Measurements from ENCODE around the gene DMAC2.
A peak's percentile ranks its signal among the peaks of the same experiment; 100 is the strongest.
"Not testable (repeated sequence)": the region's sequence is repeated elsewhere in the genome, so short reads cannot be mapped to it uniquely, and the experiment has no call there.

The DMAC2 gene

DNA sequence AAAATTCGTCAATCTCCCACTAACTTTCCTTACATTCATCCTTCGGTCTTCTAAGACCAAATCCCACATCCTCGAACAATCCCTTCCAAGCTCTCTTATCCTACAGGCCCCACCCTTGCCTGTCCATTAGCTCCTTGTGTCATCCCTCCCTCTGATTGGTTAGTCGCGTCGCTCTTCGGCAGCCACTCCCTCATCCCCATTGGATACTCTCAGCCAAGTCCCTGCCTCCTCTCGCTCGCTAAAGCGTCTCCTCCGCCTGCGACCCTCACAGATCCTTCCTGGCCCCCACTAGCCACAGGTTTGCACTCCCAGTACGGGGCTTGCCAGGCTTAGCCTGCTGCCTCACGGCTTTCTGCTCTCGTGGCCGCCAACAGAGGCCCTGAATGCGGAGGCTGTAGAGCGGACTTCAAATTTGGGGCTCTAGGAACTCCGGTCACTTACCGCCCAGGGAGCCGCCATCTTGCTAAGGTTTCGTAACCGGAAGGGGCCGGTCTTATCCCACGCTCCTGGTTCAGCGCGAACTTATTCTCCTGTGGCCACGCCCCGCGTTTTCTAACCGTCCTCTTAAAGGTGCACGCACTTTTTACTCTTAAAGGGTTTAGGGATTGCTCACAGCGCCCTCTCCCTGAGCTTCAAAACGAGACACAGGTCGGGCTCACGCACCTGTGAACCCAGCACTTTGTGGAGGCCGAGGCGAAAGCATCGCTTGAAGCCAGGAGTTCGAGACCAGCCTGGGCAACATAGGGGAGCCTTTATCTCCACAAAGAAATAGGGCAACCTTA, at the start of gene DMAC2:
TSS of gene DMAC2 (minus strand) at position 472 of the 782 bp plus-strand sequence. CDS start at position 459, 13 bp downstream.
- TF ChIP-seq ZNF274 (IDR thresholded peaks at IDR 0.05; ENCODE audit: low read depth, low read length), result no peak
- H3K4me3 ChIP-seq (ENCODE audit: low read length), result peak within 1 kb of the TSS; percentile 71

DNA sequence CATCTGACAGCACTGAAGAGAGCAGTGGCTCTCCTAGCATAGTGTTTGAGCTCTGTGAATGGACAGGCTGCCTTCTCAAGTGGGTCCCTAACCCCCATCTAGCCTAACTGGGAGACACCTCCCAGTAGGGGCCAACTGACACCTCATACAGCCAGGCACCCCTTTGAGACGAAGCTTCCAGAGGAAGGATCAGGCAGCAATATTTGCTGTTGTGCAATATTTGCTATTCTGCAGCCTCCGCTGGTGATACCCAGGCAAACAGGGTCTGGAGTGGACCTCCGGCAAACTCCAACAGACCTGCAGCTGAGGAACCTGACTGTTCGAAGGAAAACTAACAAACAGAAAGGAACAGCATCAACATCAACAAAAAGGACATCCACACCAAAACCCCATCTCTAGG, 47.2 kb upstream of the DMAC2 start:
- not testable (repeated sequence) for H3K4me3 ChIP-seq (ENCODE audit: low read length)

DNA sequence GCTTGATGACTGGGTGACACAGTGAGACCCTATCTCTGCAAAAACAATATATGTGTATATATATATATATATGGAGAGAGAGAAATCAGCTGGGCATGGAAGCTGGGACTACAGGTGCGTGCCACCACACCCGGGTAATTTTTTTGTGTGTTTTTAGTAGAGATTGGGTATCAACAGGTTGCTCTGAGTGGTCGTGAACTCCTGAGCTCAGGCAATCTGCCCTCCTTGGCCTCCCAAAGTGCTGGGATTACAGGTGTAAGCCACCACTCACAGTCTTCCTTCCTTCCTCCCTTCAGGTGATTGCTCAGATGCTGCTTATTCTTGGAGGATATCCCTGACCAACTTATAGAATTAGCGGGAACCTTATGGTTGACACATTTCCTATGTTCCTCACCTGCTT, 45.1 kb upstream of the DMAC2 start:
- no peak for TF ChIP-seq ZNF274 (IDR thresholded peaks at IDR 0.05; ENCODE audit: low read depth, low read length)

DNA sequence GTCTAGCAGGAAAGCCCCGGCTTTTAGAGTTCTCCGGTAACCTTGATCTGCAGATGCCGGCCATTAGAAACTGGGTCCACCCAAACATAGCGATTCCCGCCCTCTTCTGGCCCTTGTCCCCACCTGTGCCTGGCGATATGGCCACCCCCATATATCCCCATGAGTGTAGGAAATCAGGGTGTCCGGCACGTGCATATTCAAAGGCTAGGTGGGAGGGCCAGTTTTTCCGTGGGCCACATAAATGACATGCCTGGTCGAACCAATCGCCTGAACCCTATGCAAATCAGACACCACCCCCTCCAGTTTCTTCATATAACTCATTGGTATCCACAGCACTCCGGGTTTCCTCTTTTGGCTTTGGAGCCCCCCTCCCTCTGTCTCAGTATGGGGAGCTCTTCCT, 40.6 kb upstream of the DMAC2 start:
- H3K4me3 ChIP-seq (ENCODE audit: low read length), result no peak overlapping the region
- TF ChIP-seq ZNF274 (IDR thresholded peaks at IDR 0.05; ENCODE audit: low read depth, low read length), result no peak

More for the DNA sequence above, 45.1 kb upstream of the DMAC2 start:
- no peak overlapping the region for H3K4me3 ChIP-seq (ENCODE audit: low read length)

DNA sequence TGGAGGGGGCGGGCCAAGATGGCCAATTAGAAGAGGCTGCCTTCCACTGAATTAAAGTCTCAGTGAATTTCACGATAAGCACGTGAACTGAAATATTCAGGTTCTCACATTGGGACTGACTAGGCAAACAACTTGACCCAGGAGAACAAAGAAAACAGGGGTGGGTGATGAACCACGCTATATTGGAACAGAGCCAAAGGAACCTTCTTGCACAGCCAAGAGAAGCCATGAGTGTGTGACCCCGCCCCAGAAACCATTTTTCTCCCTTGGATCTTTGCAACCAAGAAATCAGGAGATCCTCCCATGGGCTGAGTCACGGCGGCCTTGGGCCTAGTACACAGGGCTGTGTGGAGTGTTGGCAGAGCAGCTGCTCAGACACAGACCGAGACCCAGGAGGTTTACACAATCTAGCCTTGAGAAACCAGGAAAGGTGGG, 40.1 kb upstream of the DMAC2 start:
- no peak for TF ChIP-seq ZNF274 (IDR thresholded peaks at IDR 0.05; ENCODE audit: low read depth, low read length)
- no peak overlapping the region for H3K4me3 ChIP-seq (ENCODE audit: low read length)

DNA sequence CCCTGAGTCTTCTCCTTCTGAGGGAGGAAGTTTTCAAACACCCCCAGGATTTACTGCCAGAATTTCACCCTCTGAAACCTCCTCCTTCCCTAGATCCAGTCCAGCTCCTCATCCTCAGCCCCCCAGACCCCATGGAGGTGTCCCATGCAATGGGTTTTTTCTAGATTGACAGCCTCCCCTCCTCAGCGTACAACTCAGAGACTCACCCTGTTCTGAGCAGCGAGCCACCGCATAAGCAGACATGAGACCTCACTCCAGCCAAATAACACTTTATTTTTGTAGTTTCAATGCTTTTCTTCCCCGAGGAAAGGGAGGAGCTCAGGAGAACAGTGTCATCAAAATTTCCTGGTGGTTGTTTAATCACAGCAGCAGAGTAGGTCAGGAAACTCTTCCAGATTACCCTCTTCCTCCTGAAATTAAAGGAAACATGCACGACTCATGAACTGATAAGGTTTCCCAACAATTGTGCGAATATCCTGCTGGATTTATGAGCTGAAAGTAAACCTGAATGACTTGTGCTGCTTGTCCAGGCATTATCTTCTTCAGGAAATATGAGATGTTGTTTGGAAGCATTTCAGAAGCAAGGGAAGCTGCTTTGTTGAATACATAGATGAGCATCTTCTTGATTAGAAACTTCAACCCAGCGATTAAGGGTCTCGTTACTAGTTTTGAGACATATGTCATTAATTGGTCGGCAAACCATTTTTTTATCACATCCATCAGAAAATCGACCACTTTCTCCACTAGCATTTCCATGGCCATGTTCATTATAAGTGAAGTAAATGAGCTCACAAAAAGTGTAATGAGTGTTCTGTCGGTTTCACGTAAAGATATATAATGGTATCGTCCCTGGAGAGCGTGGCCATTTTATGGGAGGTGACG, 39.4 kb upstream of the DMAC2 start:
- no peak overlapping the region for H3K4me3 ChIP-seq (ENCODE audit: low read length)

DNA sequence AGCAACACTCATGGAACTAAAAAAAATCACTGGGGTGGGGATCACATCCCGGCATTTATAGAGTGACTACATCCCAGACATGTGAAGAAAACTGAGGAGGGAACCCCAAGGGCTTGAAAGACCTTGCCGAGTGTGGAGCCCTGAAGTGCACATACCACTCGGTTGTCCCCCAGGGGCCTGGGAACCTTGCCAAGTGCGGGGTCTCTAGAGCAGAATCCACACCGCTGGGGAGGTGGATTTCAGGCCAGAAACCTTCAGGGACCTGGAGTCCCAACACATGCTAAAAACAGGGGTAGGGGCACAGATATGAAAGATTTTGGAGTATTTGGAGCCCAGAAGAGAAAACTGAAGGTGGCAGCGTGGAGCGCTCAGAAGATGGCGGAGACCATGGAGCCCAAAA, 38.5 kb upstream of the DMAC2 start:
- TF ChIP-seq ZNF274 (IDR thresholded peaks at IDR 0.05; ENCODE audit: low read depth, low read length), result no peak
- no peak overlapping the region for H3K4me3 ChIP-seq (ENCODE audit: low read length)

More for the DNA sequence above, 39.4 kb upstream of the DMAC2 start:
- no peak for TF ChIP-seq ZNF274 (IDR thresholded peaks at IDR 0.05; ENCODE audit: low read depth, low read length)

DNA sequence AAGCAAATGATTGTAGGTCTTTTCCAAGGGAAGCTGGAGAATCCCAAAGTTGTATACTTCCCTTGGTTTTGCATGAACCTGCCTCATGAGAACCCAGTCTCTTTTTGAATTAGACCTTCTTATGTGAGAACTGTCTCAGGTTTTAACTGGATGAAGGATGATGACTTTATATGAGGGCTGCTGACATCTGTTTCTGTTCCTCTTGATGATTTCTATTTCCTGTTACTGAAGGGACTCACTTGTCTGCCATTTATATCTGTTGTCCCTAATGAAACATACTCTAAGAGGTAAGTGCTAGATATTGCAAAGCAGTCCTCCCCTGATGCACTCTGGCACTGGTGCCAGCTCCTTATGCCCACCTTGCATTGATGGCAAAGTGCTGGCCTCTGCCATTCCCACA, 36.9 kb upstream of the DMAC2 start:
- no peak for TF ChIP-seq ZNF274 (IDR thresholded peaks at IDR 0.05; ENCODE audit: low read depth, low read length)
- no peak overlapping the region for H3K4me3 ChIP-seq (ENCODE audit: low read length)

DNA sequence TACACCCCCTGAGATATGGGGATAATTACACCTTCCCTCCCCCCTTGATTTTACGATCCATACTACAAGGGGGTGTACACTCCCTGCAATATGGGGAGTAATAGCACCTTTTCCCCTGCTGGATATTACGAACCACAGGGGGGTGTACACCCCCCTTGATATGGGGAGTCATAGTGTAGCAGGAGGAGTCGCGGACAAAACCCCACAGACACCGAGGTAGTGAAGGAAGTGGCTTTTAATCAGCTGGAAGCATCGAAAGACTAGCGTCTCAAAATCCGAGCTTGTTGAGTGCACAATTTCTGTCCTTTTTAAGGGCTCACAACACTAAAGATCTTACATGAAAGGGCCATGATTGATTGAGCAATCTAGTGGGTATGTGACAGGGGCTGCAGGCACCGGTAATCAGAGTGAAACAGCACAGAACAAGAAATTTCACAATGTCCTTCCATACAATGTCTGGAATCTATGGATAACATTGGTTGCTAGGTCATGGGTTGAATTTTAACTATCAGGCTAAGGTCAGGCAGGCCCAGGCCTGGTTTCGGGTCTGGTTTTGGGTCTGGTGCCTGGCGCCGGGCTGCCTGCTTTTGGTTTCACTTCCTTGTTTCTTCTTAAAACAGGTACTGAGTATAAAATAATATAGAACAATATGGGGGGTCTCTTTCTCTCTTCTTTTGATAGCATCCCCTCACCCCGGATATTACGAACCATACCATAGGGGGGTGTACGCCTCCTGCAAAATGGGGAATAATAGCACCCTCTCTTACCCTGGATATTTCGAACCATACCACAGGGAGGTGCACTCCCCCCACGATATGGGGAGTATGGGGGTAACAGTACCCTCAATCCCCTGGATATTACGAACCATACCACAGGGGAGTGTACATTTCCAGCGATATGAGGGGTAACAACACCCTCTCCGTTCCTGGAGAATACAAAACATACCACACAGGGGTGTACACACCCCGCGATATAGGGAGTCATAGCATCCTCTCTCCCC, 23.8 kb upstream of the DMAC2 start:
- peak overlapping the region; percentile 55; the same call in 1 of the 2 replicates for H3K4me3 ChIP-seq (ENCODE audit: low read length)

DNA sequence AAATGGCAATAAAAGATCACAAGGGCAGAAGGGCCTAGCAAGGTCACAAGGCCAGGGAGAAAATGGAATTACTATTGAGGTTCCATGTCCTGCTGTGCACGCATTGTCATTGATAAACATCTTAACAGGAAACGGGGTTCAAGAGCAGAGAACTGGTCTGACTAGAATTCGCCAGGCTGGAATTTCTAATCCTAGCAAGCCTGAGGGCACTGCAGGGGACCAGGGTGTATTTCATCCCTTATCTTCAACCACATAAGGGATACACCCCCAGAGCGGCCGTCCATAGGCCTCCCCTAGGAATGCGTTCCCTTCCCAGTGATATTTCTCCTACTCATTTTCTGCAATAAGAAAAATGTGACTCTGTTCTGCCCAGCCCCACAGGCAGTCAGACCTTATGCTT, 22.8 kb upstream of the DMAC2 start:
- H3K4me3 ChIP-seq (ENCODE audit: low read length), result no peak overlapping the region
- TF ChIP-seq ZNF274 (IDR thresholded peaks at IDR 0.05; ENCODE audit: low read depth, low read length), result no peak

DNA sequence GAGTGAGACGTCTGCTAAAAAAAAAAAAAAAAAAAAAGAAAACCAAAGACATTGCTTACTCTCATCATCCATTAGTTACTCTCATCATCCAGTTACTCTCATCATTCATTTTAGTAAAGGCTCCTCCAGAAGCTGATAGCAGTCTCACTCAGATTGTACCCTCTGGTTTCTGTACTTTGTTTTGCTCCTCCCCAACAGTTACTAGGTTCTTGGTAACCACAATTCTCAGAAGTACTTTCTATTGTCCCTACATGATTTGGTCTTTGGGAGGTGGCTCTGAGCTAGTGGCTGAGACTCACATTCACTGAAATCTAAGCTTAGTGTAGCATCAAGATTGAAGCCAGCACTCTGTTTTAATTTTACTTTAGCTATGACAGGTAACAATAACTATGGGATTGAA, 17.5 kb upstream of the DMAC2 start:
- H3K4me3 ChIP-seq (ENCODE audit: low read length), result no peak overlapping the region
- no peak for TF ChIP-seq ZNF274 (IDR thresholded peaks at IDR 0.05; ENCODE audit: low read depth, low read length)

DNA sequence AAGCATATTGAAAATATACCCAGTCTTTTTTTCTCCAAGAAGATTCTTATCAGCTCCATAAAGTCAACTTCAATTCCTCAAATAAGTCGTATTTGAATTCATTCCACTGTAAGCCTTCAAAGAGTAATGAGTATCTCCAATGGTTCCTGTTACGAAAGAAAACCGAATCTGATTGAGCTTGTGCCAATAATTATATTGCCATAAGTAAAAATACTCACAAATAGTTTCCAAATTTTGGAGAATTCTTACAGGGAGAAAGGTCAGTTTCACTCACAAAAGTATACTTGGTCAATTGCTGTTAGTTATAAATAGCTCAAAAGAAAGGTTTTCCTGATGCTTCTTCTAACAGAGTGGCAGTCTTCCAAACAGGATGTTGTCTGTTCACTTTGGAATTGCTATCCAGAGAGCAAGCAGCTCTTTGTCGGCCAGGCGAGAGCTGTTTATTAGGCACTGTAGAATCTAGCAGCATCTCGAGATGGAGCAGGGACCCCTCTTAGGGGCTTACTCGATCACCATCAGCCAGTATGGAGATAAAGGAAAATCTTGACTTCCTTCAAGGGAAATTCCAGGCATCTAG, 16.7 kb upstream of the DMAC2 start:
- no peak for TF ChIP-seq ZNF274 (IDR thresholded peaks at IDR 0.05; ENCODE audit: low read depth, low read length)
- H3K4me3 ChIP-seq (ENCODE audit: low read length), result peak overlapping the region; percentile 12; the same call in 1 of the 2 replicates

DNA sequence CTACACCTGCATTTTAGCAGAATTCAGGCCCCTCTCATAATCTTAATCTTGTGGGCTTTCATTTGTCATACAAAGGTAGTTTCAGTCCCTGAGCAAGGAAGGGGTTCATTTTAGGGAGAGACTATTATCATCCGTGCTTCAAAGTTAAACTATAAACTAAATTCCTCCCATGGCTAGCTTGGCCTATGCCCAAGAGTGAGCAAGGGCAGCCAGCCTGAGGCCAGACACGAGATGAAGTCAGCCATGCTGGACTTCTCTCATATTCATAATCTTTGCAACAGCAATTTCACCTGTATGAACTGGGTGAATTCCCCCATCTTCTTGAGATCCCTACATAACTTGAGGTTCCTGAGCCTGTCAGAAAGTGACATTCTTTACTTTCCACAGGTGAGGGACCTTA, 16.2 kb upstream of the DMAC2 start:
- no peak overlapping the region for H3K4me3 ChIP-seq (ENCODE audit: low read length)
- TF ChIP-seq ZNF274 (IDR thresholded peaks at IDR 0.05; ENCODE audit: low read depth, low read length), result no peak

All from GM08714 (cell line).